Heart right ventricle (tissue), 16 donors: ENCODE data around the gene RAP1GAP2. TPM values are rescaled to one million over a fixed set of nuclear protein-coding genes. Genes with fewer than 3 reads are reported as not detected.
"Not testable (repeated sequence)": the region's sequence is repeated elsewhere in the genome, so short reads cannot be mapped to it uniquely, and the experiment has no call there.

Experiments
- ATAC-seq, 8 donors: fragments of 200-7000 bp; cut with Tn5 transposase; one replicate each; pipeline ENCODE4 v1.9.1; 2020; ENCODE audit warnings: mild to moderate bottlenecking in 8 of 8, moderate library complexity in 8 of 8, moderate number of reproducible peaks in 1 of 8
- DNase-seq, 2 donors: peaks; one replicate each; pipeline ENCODE4 v3.0.0-alpha.2; 2020
- H3K27ac ChIP-seq, 10 donors: fragments of 200-600 bp; sonication (generic) in 2 of 10; one replicate each; pipeline versions ENCODE4 v1.5.0 to v1.8.0; 2020 to 2022; ENCODE audit warnings: mild to moderate bottlenecking in 3 of 10
- H3K27me3 ChIP-seq, 7 donors: fragments of 200-600 bp; one replicate each; pipeline ENCODE4 v1.8.0; 2021 to 2022; ENCODE audit warnings: mild to moderate bottlenecking in 2 of 7
- H3K36me3 ChIP-seq, 9 donors: fragments of 200-600 bp; sonication (generic) in 1 of 9; one replicate each; pipeline versions ENCODE4 v1.5.0 to v1.8.0; 2020 to 2022; ENCODE audit warnings: mild to moderate bottlenecking in 2 of 9
- H3K4me1 ChIP-seq, 9 donors: fragments of 200-600 bp; sonication (generic) in 1 of 9; one replicate each; pipeline versions ENCODE4 v1.5.0 to v1.8.0; 2020 to 2022; ENCODE audit warnings: mild to moderate bottlenecking in 4 of 9
- H3K4me3 ChIP-seq, 10 donors: fragments of 200-600 bp; sonication (generic) in 2 of 10; one replicate each; pipeline versions ENCODE4 v1.5.0 to v1.8.0; 2020 to 2022; ENCODE audit warnings: mild to moderate bottlenecking in 7 of 10, moderate library complexity in 2 of 10
- H3K9me3 ChIP-seq, 11 donors: fragments of 200-600 bp in 10 of 11; sonication (generic) in 2 of 11; one replicate each; pipeline versions ENCODE4 v1.5.0 to v1.8.0; 2013 to 2022; ENCODE audit warnings: mild to moderate bottlenecking in 2 of 11, control low read depth in 1 of 11, moderate library complexity in 1 of 11
- CTCF ChIP-seq, 9 donors: fragments of 200-600 bp; sonication (generic) in 2 of 9; IDR thresholded peaks; one replicate each; pipeline versions ENCODE4 v1.5.0 to v1.8.0; 2021 to 2022; ENCODE audit warnings: antibody characterized with exemption in 9 of 9, mild to moderate bottlenecking in 5 of 9, moderate library complexity in 1 of 9
- WGBS, 2 donors: extraction: QIAGEN DNeasy Blood & Tissue Kit; methylation state at CpG; one replicate each; pipeline ENCODE4 v1.1.7; 2013; ENCODE audit warnings: inconsistent platforms in 1 of 2; 5-methylcytosine and 5-hydroxymethylcytosine counted together
- intact Hi-C, 10 donors: fragments of 100-400 bp; cut with DNase I; formaldehyde crosslinking; loops; one replicate each; pipeline versions ENCODE4 v1.11.1 to v1.14.2; 2022
- polyA plus RNA-seq, 2 donors: library from polyadenylated mRNA; stranded (reverse); fragments of 200-250 nt; gene quantifications; one replicate each; pipeline ENCODE4 v1.2.3, GENCODE V29; 2013
- total RNA-seq, 10 donors: library from RNA; stranded (reverse); fragmentation: NEBNext Ultra II Directional in 3 of 10; extraction: Animal tissue kit (Norgen Biotek cat#: 25700) in 3 of 10; gene quantifications; one replicate each; pipeline versions ENCODE4 v1.2.1 to v1.2.4, GENCODE V29; 2021 to 2023
- donor health status: Arrhythmogenic right ventricular cardiomyopathy.
- donor health status: ischemic (EF 13 %, LVEDD 7.1; RV severe dilation, severe dysfunction).
- donor health status: healthy with polysubstance abuse.
- donor health status: DM: no; HTN: yes; CAD: no.
- donor health status: DM: no; HTN: no; CAD: no.
- donor health status: ischemic (EF 25% LVEDD 6.9; RV normal size, moderate dysfunction).
- donor health status: ischemic (EF 25% LVEDD 5.7; RV mildly dilated, moderate dysfunction).
- donor health status: healthy.
- donor health status: DM: yes; HTN: yes; CAD: no.
- donor health status: Ischemic cardiomyopathy.
- donor health status: ischemic (EF 35%, LVEDD 5.7; RV mildly dilated, moderate dysfunction).
- donor health status: nonischemic (EF 11% LVEDD 7.7; RV severe dilation, severe dysfunction).
- donor health status: DM: yes; HTN: yes; CAD: no.
- donor health status: PGD.
- donor health status: ischemic (EF 29% LVEDD 5.4; RV normal size, mild dysfunction).
- donor health status: nonischemic (EF 23%, LVEDD 6.1; RV moderate dilation, normal function).

RAP1GAP2 gene
- total and polyA plus RNA-seq, 12 donors, result 9.5 to 51.3 (median 34.6) TPM

DNA sequence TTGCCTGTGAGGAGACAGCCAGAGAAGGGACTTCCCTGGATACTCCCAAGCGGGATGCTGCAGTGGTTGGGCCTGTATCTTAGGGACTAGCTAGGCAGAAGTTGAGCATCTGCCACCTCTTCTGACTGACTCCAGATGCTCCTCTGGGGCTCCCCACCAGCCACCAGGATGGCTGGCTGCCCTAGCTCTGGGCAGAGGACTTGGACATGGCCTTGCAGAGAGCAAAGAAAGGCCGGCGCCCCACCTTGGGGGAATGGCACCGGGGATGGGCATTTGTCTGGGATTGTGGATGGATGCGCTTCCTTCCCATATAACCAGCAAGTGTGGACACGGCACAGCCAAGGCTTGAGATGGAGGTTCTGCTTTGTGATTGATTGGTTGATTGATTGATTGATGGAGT, 198.2 kb downstream of the RAP1GAP2 start:
- WGBS, 2 donors, result 97% methylated on average over 6 of the region's 6 CpGs

GRCh38 chr17:2995377-2995776, 199.1 kb downstream of the RAP1GAP2 start:
- no peak for DNase-seq
- Histone ChIP-seq H3K27me3 (no peaks in the 10 kb centered on the region), H3K4me1 (peaks cover 0 to 14% (median 0%) of the 10 kb centered on the region in 9 donors), H3K4me3 (no peak overlapping the region), H3K27ac (no peak overlapping the region), H3K9me3 (no peaks in the 10 kb centered on the region), H3K36me3 (peaks cover 0 to 55% (median 3%) of the 10 kb centered on the region in 9 donors)
- no peak for TF ChIP-seq CTCF (IDR thresholded peaks at IDR 0.05)
- intact Hi-C loops, result loop anchor here in 1 of 10 donors (5.0 kb wide), 1 partner anchor 148 kb away; no protein-coding TSS in a partner anchor
- 85 to 88% methylated on average over 22 of the region's 22 CpGs for WGBS, 2 donors
- no peak for ATAC-seq

More for the DNA sequence above, 198.2 kb downstream of the RAP1GAP2 start:
- no peak for TF ChIP-seq CTCF (IDR thresholded peaks at IDR 0.05)
- H3K4me3 ChIP-seq, result no peak overlapping the region
- intact Hi-C loops, result no loop called here
- H3K27ac ChIP-seq, result no peak overlapping the region
- ATAC-seq, result no peak
- DNase-seq, result no peak
- no peaks in the 10 kb centered on the region for H3K27me3 ChIP-seq
- H3K36me3 ChIP-seq, result peaks cover 0 to 54% (median 3%) of the 10 kb centered on the region in 9 donors
- no peaks in the 10 kb centered on the region for H3K9me3 ChIP-seq
- peaks cover 0 to 14% (median 0%) of the 10 kb centered on the region in 9 donors for H3K4me1 ChIP-seq

GRCh38 chr17:2995886-2996809, 199.9 kb downstream of the RAP1GAP2 start:
- DNase-seq, result no peak
- 73 to 80% methylated on average over 17 of the region's 17 CpGs for WGBS, 2 donors
- Histone ChIP-seq H3K4me1 (peaks cover 0 to 14% (median 0%) of the 10 kb centered on the region in 9 donors), H3K27ac (peak overlapping the region in 1 of 10 donors; percentile 0), H3K9me3 (no peaks in the 10 kb centered on the region), H3K36me3 (peaks cover 0 to 53% (median 3%) of the 10 kb centered on the region in 9 donors), H3K4me3 (no peak overlapping the region), H3K27me3 (no peaks in the 10 kb centered on the region)
- ATAC-seq, result peak in 1 of 8 donors; percentile 24
- intact Hi-C loops, result loop anchor here in 1 of 10 donors (5.0 kb wide), 1 partner anchor 149 kb away; no protein-coding TSS in a partner anchor
- no peak for TF ChIP-seq CTCF (IDR thresholded peaks at IDR 0.05)

DNA sequence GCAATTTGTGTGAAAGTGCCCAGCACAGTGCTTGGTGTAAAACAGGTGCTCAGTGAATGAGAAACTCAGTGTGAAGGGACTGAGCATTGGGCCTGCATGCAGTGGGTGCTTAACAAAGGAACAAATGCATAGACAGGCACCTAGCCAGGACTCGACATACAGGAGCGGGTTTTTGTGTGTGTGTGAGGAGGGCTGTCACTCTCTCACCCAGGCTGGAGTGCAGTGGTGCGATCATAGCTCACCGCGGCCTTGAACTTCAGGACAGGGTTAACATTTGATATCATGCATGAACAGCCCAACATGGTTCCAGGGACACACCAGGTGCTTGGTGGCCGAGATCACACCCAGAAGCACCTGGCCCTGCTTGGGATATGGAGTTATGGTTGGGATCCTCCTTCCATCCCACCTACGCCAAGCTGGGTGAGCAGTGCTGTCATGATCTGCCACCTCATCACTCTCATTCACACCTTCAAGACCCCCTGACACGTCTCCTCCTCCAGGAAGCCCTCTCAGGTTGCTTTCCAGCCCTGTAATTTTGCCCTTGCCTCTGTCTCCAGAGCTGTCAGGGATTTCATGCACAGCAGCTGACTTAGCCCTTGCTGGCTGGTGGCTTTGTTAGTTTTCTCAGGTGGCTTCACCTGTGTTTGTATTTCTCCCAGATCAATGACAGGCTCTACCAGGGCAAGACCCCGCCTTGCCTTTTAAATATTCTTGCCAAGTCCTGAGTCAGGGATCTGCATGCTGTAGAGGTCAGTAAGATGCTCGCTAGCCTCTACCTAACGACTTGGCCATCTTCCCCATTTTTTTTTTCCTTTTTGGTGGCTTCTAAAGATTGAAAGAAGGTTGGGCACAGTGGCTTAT, 200.8 kb downstream of the RAP1GAP2 start:
- TF ChIP-seq CTCF (IDR thresholded peaks at IDR 0.05), result no peak
- Histone ChIP-seq H3K9me3 (no peaks in the 10 kb centered on the region), H3K4me1 (peaks cover 0 to 21% (median 5%) of the 10 kb centered on the region in 9 donors), H3K4me3 (no peak overlapping the region), H3K27ac (peak overlapping the region in 1 of 10 donors; percentile 0), H3K27me3 (no peaks in the 10 kb centered on the region), H3K36me3 (peaks cover 0 to 44% (median 3%) of the 10 kb centered on the region in 9 donors)
- intact Hi-C loops, result loop anchor here in 1 of 10 donors (5.0 kb wide), 1 partner anchor 150 kb away; no protein-coding TSS in a partner anchor
- ATAC-seq (no peak), DNase-seq (no peak)
- WGBS, 2 donors, result 93 to 95% methylated on average over 11 of the region's 11 CpGs

DNA sequence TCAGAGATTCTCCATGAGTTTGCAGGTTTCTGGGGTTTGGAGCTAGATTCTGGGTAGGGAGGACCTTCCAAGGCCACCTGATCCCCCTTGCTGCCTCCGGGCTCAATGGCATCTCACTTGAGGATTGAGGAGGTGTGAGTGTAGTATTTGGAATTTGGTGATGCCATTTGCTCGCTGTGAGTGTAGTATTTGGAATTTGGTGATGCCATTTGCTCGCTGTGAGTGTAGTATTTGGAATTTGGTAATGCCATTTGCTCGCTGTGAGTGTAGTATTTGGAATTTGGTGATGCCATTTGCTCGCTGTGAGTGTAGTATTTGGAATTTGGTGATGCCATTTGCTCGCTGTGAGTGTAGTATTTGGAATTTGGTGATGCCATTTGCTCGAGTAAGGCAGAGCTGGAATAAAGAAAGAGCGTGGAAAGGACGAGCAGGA, 202.2 kb downstream of the RAP1GAP2 start:
- H3K9me3 ChIP-seq, H3K4me3 ChIP-seq, H3K27ac ChIP-seq, ATAC-seq, DNase-seq, H3K27me3 ChIP-seq: not testable (repeated sequence)
- peaks cover 3 to 36% (median 19%) of the 10 kb centered on the region in 9 donors for H3K4me1 ChIP-seq
- intact Hi-C loops, result loop anchor here in 1 of 10 donors (5.0 kb wide), 1 partner anchor 151 kb away; no protein-coding TSS in a partner anchor
- WGBS, 2 donors, result 96% methylated on average over 9 of the region's 9 CpGs
- peaks cover 0 to 37% (median 0%) of the 10 kb centered on the region in 9 donors for H3K36me3 ChIP-seq
